ENCODE results near the gene IL23A.
A peak's percentile ranks its signal among the peaks of the same experiment; 100 is the strongest.
"Not testable (repeated sequence)": the region's sequence is repeated elsewhere in the genome, so short reads cannot be mapped to it uniquely, and the experiment has no call there.

IL23A gene

GRCh38 chr12:56338308-56339157 is at the start of gene IL23A:
IL23A (plus strand) TSS chr12:56338884; CDS start chr12:56339045, 161 bp downstream.
- peak; percentile 50 to 86 (median 78) for DNase-seq (ENCODE audit: low read depth in 3 of 3)

GRCh38 chr12:56293795-56294194 is 44.9 kb upstream of the IL23A start:
- no peak for DNase-seq (ENCODE audit: low read depth in 3 of 3)

GRCh38 chr12:56296295-56296694 is 42.4 kb upstream of the IL23A start:
- no peak for DNase-seq (ENCODE audit: low read depth in 3 of 3)

- DNase-seq (ENCODE audit: low read depth in 3 of 3) = no peak
Observed at GRCh38 chr12:56297400-56297799, 41.3 kb upstream of the IL23A start.

- no peak for DNase-seq (ENCODE audit: low read depth in 3 of 3)
Observed at GRCh38 chr12:56298828-56299227, 39.9 kb upstream of the IL23A start.

- no peak for DNase-seq (ENCODE audit: low read depth in 3 of 3)
Observed at GRCh38 chr12:56299308-56299852, 39.3 kb upstream of the IL23A start.

- DNase-seq (ENCODE audit: low read depth in 3 of 3) = peak; percentile 96 to 98 (median 97)
Observed at GRCh38 chr12:56299853-56300643, 38.6 kb upstream of the IL23A start, which contains the start of gene CS. CS (minus strand) TSS chr12:56300330; CDS start chr12:56300201, 129 bp downstream.

GRCh38 chr12:56300644-56301464 is 37.8 kb upstream of the IL23A start:
- no peak for DNase-seq (ENCODE audit: low read depth in 3 of 3)

GRCh38 chr12:56304276-56304675 is 34.4 kb upstream of the IL23A start:
- DNase-seq (ENCODE audit: low read depth in 3 of 3) = no peak

- no peak for DNase-seq (ENCODE audit: low read depth in 3 of 3)
Observed at GRCh38 chr12:56304872-56305590, 33.7 kb upstream of the IL23A start.

GRCh38 chr12:56307221-56307965 is 31.3 kb upstream of the IL23A start:
- DNase-seq (ENCODE audit: low read depth in 3 of 3) = no peak

- DNase-seq (ENCODE audit: low read depth in 3 of 3) = no peak
Observed at GRCh38 chr12:56308714-56309113, 30.0 kb upstream of the IL23A start.

- no peak for DNase-seq (ENCODE audit: low read depth in 3 of 3)
Observed at GRCh38 chr12:56311003-56311402, 27.7 kb upstream of the IL23A start.

- DNase-seq (ENCODE audit: low read depth in 3 of 3) = no peak
Observed at GRCh38 chr12:56315249-56315621, 23.4 kb upstream of the IL23A start.

GRCh38 chr12:56315622-56316473 is 22.8 kb upstream of the IL23A start, which contains the start of gene CNPY2:
CNPY2 (minus strand) TSS chr12:56315988; CDS start chr12:56315217, 771 bp downstream.
- DNase-seq (ENCODE audit: low read depth in 3 of 3) = peak; percentile 81 to 85 (median 84)

GRCh38 chr12:56317675-56318074 is 21.0 kb upstream of the IL23A start:
- DNase-seq (ENCODE audit: low read depth in 3 of 3) = no peak

- DNase-seq (ENCODE audit: low read depth in 3 of 3) = no peak
Observed at GRCh38 chr12:56321027-56321426, 17.7 kb upstream of the IL23A start.

GRCh38 chr12:56321610-56322009 is 17.1 kb upstream of the IL23A start:
- not testable (repeated sequence) for DNase-seq (ENCODE audit: low read depth in 3 of 3)

GRCh38 chr12:56324206-56324605 is 14.5 kb upstream of the IL23A start:
- DNase-seq (ENCODE audit: low read depth in 3 of 3) = no peak
